HG03108 (cell line): ENCODE data around the gene TTLL11.

Source experiments
- ATAC-seq: cut with Tn5 transposase; IDR thresholded peaks from one replicate; pipeline ENCODE4 v1.9.1; 2021; ENCODE audit warnings: moderate library complexity; ENCODE audit not compliant: unreplicated experiment

The TTLL11 gene

GRCh38 chr9:122053567-122054350, 39.3 kb downstream of the TTLL11 start:
- ATAC-seq, result no peak

DNA sequence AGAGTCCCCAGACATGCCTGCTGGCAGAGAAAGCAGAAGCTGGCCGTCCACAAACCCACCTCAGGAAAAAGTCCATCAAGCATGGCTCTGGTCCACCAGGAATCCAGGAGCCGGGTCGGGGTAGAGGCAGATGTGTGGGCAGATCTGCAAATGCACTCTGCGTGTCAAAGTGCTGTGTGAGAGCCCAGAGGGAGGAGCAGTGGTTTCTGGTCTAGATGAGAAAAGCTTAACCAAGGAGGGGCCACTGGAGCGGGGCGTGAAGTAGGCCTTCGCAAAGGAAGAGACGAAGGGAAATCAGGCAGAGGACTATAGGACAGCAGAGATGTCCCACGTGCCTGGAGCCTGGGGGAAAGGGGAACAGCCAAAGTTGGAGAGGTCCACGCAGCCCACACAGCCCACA, 40.0 kb downstream of the TTLL11 start:
- no peak for ATAC-seq

DNA sequence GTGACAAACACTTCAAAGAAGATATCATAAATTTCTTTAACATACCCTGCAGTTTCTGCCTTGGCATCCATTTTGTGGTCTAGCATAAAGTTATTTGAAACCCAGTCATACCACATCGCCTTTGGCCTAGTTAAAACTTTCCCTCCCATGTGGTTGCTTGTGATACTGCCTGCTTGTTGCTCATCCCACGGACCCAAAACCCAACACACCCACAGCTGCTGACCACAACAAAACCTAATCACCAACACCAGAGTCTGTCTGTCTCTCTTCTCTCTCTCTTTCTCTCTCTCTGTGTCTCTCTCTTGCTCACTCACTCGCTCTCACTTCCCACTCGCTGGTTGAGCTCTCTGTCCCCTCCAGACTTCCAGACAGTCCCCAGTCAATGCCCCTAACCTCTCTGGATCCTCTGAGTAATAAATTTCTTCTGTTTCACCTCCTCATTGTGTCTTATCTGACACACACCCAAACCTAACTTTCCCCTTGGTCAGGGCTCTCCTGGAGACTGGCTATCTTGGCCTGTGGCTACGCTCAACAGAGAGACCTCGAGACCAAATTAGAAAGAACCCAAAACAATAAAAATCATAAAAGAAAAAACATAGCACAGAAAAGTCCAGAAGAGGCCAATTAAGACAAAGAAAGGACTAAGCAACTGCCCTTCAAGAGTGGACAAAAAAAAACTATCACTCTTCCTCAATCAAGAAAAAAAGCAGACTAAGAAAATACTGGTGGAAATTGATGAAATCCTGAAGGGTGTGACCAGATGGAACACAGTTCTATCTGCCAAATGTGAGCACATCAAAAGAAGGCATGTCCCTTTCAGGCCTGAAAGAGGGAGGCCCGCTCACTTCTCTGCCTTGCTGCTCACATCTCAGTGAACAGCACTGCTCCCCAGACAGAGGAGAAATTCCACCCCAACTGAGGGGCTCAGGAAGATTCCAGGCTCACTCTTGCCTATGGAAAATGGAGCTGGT, 41.5 kb downstream of the TTLL11 start:
- ATAC-seq, result no peak

DNA sequence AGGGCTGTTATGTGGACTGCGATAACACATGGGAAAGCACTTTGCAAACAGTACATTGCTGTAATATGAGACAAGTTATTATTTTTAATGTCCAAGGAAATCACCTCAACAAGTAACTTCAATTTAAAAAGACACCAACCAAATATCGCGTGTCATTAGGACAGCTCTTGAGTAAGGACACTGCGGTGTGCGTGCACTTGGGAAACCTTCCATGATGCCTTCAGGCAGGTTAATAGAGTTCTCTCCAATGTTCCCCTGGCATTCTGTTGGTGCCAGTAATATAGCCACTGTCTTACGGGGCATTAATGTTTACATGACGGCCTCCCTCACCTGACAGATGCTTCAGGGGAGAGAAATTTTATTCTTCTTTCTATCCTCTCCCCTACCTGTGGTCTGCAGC, 42.9 kb downstream of the TTLL11 start:
- no peak for ATAC-seq

DNA sequence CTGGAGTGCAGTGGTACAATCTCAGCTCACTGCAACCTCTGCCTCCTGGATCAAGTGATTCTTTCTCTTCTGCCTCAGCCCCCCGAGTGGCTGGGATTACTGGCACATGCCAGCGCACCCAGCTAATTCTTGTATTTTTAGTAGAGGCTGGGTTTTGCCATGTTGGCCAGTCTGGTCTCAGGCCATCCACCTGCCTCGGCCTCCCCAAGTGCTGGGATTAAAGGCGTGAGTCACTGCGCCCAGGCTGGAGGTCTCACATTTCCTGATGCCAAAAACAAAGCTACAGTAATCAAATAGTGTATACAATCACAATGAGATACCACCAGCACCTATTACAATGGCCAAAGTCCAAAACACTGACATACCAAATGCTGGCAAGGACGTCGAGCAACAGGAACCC, 51.1 kb downstream of the TTLL11 start:
- ATAC-seq, result no peak

GRCh38 chr9:122040561-122041242, 52.4 kb downstream of the TTLL11 start:
- no peak for ATAC-seq

DNA sequence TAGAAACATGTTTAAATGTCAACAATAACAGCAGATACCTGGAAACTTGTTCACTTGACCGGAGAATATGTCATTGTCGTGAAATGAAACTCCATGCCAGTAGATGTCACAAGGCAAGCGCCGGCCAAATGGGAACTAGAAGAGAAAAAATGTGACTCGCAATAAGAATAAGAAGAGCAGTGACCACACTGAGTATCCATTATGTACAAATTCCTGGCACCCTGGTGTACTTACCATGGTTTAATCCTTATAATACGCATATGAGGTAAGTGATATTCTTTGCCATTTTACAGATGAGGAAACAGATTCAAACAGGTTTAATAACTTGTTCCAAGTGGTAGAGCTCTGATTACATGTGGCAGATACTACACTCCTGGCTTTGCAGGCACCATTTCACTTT, 53.9 kb downstream of the TTLL11 start:
- no peak for ATAC-seq

GRCh38 chr9:122036988-122037387, 56.1 kb downstream of the TTLL11 start:
- ATAC-seq, result no peak

- ATAC-seq, result no peak
These were observed 56.7 kb downstream of the TTLL11 start for GRCh38 chr9:122036408-122036807.

GRCh38 chr9:122033775-122034373, 59.2 kb downstream of the TTLL11 start:
- ATAC-seq, result no peak

DNA sequence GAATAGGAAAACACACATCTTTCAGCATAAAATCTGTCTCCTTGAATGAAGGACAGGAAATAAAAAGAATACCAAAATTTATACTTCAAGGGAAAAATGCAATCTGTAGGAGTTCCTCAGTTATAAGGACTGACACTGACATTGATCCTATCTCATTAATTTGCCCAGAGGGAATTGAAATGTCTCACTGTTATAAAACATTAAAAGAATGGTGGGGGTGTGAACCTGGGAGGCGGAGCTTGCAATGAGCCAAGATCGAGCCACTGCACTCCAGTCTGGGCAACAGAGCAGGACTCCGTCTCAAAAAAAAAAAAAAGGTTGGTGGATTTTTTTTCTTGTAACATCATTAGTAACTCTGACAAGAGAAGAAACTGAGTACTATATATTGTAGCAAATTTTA, 60.8 kb downstream of the TTLL11 start:
- no peak for ATAC-seq

DNA sequence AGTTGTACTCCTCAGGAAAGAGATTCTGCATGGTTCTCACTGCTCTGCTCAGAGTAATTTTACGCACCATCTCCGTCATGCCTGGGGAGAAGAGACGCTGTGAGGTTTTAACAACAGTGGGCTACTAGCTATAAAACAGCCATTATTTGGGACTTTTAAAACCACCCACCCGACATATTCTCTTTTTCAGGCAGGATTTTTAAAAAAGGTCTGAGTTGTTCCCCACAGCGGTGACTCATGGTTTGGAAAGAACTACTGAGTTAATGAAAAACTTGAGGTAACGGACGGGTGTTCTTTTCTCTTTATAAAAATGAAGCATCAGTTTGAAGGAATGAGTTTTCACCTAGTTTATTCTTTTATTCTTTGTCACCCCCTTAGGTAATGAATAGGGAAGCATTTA, 61.3 kb downstream of the TTLL11 start:
- ATAC-seq, result no peak

GRCh38 chr9:122031157-122031556, 62.0 kb downstream of the TTLL11 start:
- ATAC-seq, result no peak

DNA sequence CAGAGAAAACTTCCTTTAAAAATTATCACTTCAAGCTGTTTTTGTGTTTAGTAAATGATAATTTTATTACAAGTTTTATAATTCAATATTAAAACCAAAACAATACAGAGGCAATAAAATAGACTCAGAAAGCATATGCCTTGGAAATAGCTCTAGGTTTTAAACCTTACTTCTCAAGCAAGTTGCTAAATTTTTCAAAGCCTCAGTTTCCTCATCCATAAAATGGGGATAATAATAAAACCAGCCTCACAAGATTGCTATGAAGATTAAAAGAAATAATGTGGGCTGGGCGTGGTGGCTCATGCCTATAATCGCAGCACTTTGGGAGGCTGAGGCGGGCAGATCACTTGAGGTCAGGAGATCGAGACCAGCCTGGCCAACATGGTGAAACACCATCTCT, 62.8 kb downstream of the TTLL11 start:
- no peak for ATAC-seq

DNA sequence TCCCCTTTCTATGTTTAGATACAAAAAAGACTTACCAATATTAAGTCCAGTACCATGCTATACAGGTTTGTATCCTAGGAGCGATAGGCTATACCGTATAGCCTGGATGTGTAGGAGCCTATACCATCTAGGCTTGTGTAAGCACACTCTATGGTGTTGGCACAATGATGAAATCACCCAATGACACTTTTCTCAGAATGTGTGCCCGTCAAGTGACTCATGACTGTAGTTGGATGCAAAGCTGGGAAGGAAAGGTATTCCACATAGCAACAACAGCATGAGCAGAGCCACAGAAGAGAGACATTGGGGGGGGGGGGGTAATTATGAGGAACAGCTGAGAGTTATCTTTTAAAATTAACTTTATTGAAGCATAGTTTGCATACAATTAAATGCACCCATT, 63.2 kb downstream of the TTLL11 start:
- no peak for ATAC-seq

GRCh38 chr9:122028089-122028488, 65.0 kb downstream of the TTLL11 start:
- ATAC-seq, result no peak

GRCh38 chr9:122020398-122020797, 72.7 kb downstream of the TTLL11 start:
- ATAC-seq, result no peak

DNA sequence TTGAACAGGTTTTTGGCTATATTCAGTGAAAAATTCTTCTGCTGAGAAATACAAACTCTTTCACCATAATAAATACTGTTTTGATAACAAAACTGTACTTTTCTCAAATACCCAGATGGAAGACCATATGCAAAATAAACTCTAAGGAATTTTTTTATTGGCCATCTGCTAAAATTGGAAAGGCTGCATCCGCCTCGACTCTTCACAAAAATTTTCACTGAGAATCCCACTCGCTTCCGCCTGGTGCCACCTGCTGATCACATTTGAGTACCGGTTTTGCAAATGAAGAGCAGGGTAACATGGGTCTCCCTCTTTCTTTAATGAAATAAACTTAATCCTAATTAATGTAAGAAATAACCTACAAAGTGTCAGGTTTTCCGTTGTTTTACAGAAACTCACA, 76.4 kb downstream of the TTLL11 start:
- ATAC-seq, result no peak

GRCh38 chr9:122016309-122016708, 76.8 kb downstream of the TTLL11 start:
- ATAC-seq, result no peak

- no peak for ATAC-seq
These were observed 77.8 kb downstream of the TTLL11 start for GRCh38 chr9:122015170-122015821.
